ENCODE data around the gene TRIM66. TPM values are rescaled to one million over a fixed set of nuclear protein-coding genes. Genes with fewer than 3 reads are reported as not detected.

The TRIM66 gene
- total RNA-seq, 2 donors from 2014 or later: 2.8 to 10.5 TPM

DNA sequence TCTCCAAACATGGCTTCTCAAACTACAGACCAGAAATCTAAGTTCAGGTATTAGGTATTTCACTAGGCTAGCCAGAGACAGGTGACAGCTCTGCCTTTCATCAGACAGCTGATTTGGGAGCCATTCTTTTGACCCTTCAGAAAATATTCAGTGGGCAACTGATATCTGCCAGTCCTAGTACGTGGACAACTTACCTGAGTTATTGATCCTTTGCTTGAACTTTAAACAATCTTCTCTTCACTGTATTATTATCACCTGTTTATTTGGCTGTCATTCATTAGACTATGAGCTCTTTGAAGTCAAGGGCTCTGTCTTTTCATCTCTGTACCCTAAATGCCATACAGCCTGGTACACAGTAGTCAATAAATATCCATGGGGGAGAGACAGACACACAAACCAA lies 17.2 kb downstream of the TRIM66 start:
- no peaks in the 10 kb centered on the region for H3K36me3 ChIP-seq
- no peak overlapping the region for H3K4me3 ChIP-seq
- no peaks in the 10 kb centered on the region for H3K4me1 ChIP-seq (replicated peaks)
- no peak overlapping the region for H3K27ac ChIP-seq
- 96% methylated on average over 1 of the region's 1 CpG for WGBS
- H3K9me3 ChIP-seq: no peaks in the 10 kb centered on the region
- DNase-seq (ENCODE audit: low spot score): no peak
- TF ChIP-seq CTCF (IDR thresholded peaks at IDR 0.05): no peak
- TF ChIP-seq POLR2A (IDR thresholded peaks at IDR 0.05): no peak
- TF ChIP-seq POLR2AphosphoS5 (IDR thresholded peaks at IDR 0.05): no peak
- intact Hi-C loops (cut with DNase I): no loop called here
- H3K27me3 ChIP-seq (replicated peaks; ENCODE audit: insufficient read depth): no peaks in the 10 kb centered on the region

GRCh38 chr11:8661001-8661795 lies 21.3 kb downstream of the TRIM66 start:
- DNase-seq (ENCODE audit: low spot score): no peak
- TF ChIP-seq POLR2A (IDR thresholded peaks at IDR 0.05) (no peak), POLR2AphosphoS5 (IDR thresholded peaks at IDR 0.05) (no peak), CTCF (IDR thresholded peaks at IDR 0.05) (no peak)
- no peaks in the 10 kb centered on the region for H3K9me3 ChIP-seq
- intact Hi-C loops (cut with DNase I): no loop called here
- WGBS: 80% methylated on average over 6 of the region's 6 CpGs
- H3K27ac ChIP-seq: no peak overlapping the region
- no peaks in the 10 kb centered on the region for H3K27me3 ChIP-seq (replicated peaks; ENCODE audit: insufficient read depth)
- H3K4me1 ChIP-seq (replicated peaks): no peaks in the 10 kb centered on the region
- no peak overlapping the region for H3K4me3 ChIP-seq
- no peaks in the 10 kb centered on the region for H3K36me3 ChIP-seq

GRCh38 chr11:8658321-8659057 lies 24.0 kb downstream of the TRIM66 start:
- Histone ChIP-seq H3K36me3 (no peaks in the 10 kb centered on the region), H3K4me3 (no peak overlapping the region), H3K27ac (no peak overlapping the region), H3K4me1 (replicated peaks) (no peaks in the 10 kb centered on the region), H3K27me3 (replicated peaks; ENCODE audit: insufficient read depth) (no peaks in the 10 kb centered on the region), H3K9me3 (no peaks in the 10 kb centered on the region)
- intact Hi-C loops (cut with DNase I): no loop called here
- DNase-seq (ENCODE audit: low spot score): no peak
- 55% methylated on average over 15 of the region's 15 CpGs for WGBS
- no peak for TF ChIP-seq POLR2AphosphoS5 (IDR thresholded peaks at IDR 0.05)
- TF ChIP-seq CTCF (IDR thresholded peaks at IDR 0.05): no peak
- TF ChIP-seq POLR2A (IDR thresholded peaks at IDR 0.05): no peak

DNA sequence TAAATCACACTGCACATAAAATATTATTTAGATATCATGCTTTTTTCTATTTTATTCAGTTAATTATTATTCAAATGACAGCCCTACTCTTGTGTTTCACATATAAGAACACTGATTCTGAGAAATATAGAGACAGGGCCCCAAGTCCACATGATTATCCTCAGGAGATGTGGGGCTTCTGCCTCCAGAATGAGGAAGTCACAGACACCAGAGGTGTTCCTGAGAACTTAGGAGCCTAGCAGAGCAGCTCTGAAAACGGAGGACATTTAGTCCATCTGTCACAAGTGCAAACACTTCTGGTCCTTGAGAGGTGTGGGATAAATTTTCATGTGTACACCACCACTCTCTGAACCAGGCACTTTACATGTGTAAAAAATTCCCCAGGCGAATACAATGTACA lies 26.2 kb downstream of the TRIM66 start:
- H3K4me1 ChIP-seq (replicated peaks): no peaks in the 10 kb centered on the region
- no peak for DNase-seq (ENCODE audit: low spot score)
- no peak for TF ChIP-seq POLR2A (IDR thresholded peaks at IDR 0.05)
- TF ChIP-seq CTCF (IDR thresholded peaks at IDR 0.05): no peak
- TF ChIP-seq POLR2AphosphoS5 (IDR thresholded peaks at IDR 0.05): no peak
- H3K27ac ChIP-seq: no peak overlapping the region
- WGBS: 95% methylated on average over 2 of the region's 2 CpGs
- intact Hi-C loops (cut with DNase I): no loop called here
- H3K36me3 ChIP-seq: no peaks in the 10 kb centered on the region
- H3K4me3 ChIP-seq: no peak overlapping the region
- no peaks in the 10 kb centered on the region for H3K9me3 ChIP-seq
- H3K27me3 ChIP-seq (replicated peaks; ENCODE audit: insufficient read depth): no peaks in the 10 kb centered on the region
